ENCODE measurements around the gene ECHS1.

Gene ECHS1

GRCh38 chr10:133318494-133319127 lies 54.5 kb downstream of the ECHS1 start:
- DNase-seq, result peak; percentile 63

- no peak for DNase-seq
Measured at GRCh38 chr10:133316732-133317131, 56.4 kb downstream of the ECHS1 start.

- DNase-seq, result no peak
Measured at GRCh38 chr10:133316266-133316665, 56.9 kb downstream of the ECHS1 start.

- no peak for DNase-seq
Measured at GRCh38 chr10:133315847-133316246, 57.3 kb downstream of the ECHS1 start.

GRCh38 chr10:133314911-133315310 lies 58.2 kb downstream of the ECHS1 start:
- no peak for DNase-seq

DNA sequence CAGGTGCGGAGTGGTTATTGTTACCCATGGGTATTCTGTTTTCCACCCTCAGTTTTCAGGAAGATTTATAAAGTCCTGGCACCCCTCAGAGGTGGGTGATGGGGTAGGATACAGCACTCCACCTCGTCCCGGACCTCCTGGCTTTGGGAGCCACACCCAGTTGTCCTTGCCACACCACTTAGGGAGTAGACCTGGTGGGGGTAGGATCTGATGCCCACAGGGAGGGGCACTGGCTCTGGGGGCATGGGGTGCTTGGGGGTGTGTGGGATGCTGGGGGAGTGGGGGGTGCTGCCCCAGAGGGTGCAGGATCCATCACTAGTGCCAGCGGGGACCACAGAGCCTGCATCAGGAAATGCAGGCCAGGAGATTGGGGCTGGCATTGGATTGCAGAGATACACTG lies 60.0 kb downstream of the ECHS1 start:
- DNase-seq, result no peak

GRCh38 chr10:133312769-133313145 lies 60.4 kb downstream of the ECHS1 start:
- DNase-seq, result no peak
